HG03558 (cell line): ENCODE data around the gene USP17L19.
"Not testable (repeated sequence)": the region's sequence is repeated elsewhere in the genome, so short reads cannot be mapped to it uniquely, and the experiment has no call there.

Experiments used
- ATAC-seq: cut with Tn5 transposase; IDR thresholded peaks from one replicate; pipeline ENCODE4 v1.9.1; 2021; ENCODE audit warnings: moderate number of reproducible peaks; ENCODE audit not compliant: unreplicated experiment; ENCODE audit errors: extremely low read depth

USP17L19 gene, protein sequence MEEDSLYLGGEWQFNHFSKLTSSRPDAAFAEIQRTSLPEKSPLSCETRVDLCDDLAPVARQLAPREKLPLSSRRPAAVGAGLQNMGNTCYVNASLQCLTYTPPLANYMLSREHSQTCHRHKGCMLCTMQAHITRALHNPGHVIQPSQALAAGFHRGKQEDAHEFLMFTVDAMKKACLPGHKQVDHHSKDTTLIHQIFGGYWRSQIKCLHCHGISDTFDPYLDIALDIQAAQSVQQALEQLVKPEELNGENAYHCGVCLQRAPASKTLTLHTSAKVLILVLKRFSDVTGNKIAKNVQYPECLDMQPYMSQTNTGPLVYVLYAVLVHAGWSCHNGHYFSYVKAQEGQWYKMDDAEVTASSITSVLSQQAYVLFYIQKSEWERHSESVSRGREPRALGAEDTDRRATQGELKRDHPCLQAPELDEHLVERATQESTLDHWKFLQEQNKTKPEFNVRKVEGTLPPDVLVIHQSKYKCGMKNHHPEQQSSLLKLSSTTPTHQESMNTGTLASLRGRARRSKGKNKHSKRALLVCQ

DNA sequence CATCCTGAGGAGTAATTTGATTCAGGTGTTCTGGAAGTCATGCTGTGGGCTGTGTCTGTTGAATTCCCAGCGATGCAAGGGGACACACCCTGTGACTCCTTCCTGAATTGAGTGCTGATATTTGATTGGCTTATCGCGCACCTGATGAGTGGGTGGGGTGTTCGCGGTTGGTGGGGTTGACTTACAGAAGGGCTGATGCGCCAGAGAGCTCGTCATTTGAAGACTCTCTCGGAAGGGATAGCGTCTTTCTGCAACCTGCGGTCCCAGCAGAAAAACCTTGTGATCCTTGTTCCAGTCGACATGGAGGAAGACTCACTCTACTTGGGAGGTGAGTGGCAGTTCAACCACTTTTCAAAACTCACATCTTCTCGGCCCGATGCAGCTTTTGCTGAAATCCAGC lies at the start of gene USP17L19:
USP17L19 (plus strand) TSS at position 301 of the 400 bp plus-strand sequence; CDS start at position 301, 0 bp downstream.
- not testable (repeated sequence) for ATAC-seq

DNA sequence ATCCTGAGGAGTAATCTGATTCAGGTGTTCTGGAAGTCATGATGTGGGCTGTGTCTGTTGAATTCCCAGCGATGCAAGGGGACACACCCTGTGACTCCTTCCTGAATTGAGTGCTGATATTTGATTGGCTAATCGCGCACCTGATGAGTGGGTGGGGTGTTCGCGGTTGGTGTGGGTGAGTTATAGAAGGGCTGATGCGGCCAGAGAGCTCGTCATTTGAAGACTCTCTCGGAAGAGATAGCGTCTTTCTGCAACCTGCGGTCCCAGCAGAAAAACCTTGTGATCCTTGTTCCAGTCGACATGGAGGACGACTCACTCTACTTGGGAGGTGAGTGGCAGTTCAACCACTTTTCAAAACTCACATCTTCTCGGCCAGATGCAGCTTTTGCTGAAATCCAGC lies 42.8 kb upstream of the USP17L19 start, which contains the start of gene USP17L10:
USP17L10 (plus strand) TSS at position 301 of the 400 bp plus-strand sequence; CDS start at position 301, 0 bp downstream.
- not testable (repeated sequence) for ATAC-seq

DNA sequence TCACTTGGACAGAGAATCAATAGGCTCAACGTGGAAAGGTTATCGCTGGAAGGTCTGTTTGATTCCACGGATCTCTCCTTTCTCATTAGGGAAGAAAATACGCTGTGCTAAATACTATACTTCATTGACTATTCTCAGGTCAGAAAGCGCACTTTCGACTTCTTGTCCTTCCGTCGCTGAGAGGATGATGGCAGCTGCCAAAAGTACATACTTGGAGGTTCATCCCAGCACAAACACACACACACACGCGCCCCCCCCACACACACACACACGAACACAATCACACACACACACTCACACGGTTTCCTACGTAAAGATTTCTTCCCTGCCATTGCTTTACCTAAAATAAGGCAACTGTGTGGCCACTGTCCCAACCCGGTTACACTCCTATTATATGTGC lies 38.5 kb upstream of the USP17L19 start:
- not testable (repeated sequence) for ATAC-seq

DNA sequence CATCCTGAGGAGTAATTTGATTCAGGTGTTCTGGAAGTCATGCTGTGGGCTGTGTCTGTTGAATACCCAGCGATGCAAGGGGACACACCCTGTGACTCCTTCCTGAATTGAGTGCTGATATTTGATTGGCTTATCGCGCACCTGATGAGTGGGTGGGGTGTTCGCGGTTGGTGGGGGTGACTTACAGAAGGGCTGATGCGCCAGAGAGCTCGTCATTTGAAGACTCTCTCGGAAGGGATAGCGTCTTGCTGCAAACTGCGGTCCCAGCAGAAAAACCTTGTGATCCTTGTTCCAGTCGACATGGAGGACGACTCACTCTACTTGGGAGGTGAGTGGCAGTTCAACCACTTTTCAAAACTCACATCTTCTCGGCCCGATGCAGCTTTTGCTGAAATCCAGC lies 38.1 kb upstream of the USP17L19 start, which contains the start of gene USP17L11:
USP17L11 (plus strand) TSS at position 301 of the 400 bp plus-strand sequence; CDS start at position 301, 0 bp downstream.
- ATAC-seq, result not testable (repeated sequence)

DNA sequence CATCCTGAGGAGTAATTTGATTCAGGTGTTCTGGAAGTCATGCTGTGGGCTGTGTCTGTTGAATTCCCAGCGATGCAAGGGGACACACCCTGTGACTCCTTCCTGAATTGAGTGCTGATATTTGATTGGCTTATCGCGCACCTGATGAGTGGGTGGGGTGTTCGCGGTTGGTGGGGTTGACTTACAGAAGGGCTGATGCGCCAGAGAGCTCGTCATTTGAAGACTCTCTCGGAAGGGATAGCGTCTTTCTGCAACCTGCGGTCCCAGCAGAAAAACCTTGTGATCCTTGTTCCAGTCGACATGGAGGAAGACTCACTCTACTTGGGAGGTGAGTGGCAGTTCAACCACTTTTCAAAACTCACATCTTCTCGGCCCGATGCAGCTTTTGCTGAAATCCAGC lies 33.3 kb upstream of the USP17L19 start, which contains the start of gene USP17L12:
USP17L12 (plus strand) TSS at position 301 of the 400 bp plus-strand sequence; CDS start at position 301, 0 bp downstream.
- not testable (repeated sequence) for ATAC-seq

GRCh38 chr4:9224596-9224995 lies 28.6 kb upstream of the USP17L19 start, which contains the start of gene USP17L13:
USP17L13 (plus strand) TSS chr4:9224896; CDS start chr4:9224896, 0 bp downstream.
- ATAC-seq, result not testable (repeated sequence)

GRCh38 chr4:9230249-9230648 lies 22.9 kb upstream of the USP17L19 start:
- ATAC-seq, result not testable (repeated sequence)

DNA sequence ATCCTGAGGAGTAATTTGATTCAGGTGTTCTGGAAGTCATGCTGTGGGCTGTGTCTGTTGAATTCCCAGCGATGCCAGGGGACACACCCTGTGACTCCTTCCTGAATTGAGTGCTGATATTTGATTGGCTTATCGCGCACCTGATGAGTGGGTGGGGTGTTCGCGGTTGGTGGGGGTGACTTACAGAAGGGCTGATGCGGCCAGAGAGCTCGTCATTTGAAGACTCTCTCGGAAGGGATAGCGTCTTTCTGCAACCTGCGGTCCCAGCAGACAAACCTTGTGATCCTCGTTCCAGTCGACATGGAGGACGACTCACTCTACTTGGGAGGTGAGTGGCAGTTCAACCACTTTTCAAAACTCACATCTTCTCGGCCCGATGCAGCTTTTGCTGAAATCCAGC lies 19.1 kb upstream of the USP17L19 start, which contains the start of gene USP17L15:
USP17L15 (plus strand) TSS at position 301 of the 400 bp plus-strand sequence; CDS start at position 301, 0 bp downstream.
- ATAC-seq, result not testable (repeated sequence)

GRCh38 chr4:9238461-9238860 lies 14.7 kb upstream of the USP17L19 start:
- ATAC-seq, result not testable (repeated sequence)

DNA sequence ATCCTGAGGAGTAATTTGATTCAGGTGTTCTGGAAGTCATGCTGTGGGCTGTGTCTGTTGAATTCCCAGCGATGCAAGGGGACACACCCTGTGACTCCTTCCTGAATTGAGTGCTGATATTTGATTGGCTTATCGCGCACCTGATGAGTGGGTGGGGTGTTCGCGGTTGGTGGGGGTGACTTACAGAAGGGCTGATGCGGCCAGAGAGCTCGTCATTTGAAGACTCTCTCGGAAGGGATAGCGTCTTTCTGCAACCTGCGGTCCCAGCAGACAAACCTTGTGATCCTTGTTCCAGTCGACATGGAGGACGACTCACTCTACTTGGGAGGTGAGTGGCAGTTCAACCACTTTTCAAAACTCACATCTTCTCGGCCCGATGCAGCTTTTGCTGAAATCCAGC lies 9.6 kb upstream of the USP17L19 start, which contains the start of gene USP17L17:
USP17L17 (plus strand) TSS at position 301 of the 400 bp plus-strand sequence; CDS start at position 301, 0 bp downstream.
- ATAC-seq, result not testable (repeated sequence)

- ATAC-seq, result not testable (repeated sequence)
These were observed 5.1 kb upstream of the USP17L19 start, which contains the start of gene USP17L18 for GRCh38 chr4:9247953-9248680. USP17L18 (plus strand) TSS chr4:9248630; CDS start chr4:9248630, 0 bp downstream.

- not testable (repeated sequence) for ATAC-seq
These were observed 4.6 kb downstream of the USP17L19 start, which contains the start of gene USP17L20 for GRCh38 chr4:9257824-9258223. USP17L20 (plus strand) TSS chr4:9258124; CDS start chr4:9258124, 0 bp downstream.

GRCh38 chr4:9262572-9262971 lies 9.4 kb downstream of the USP17L19 start, which contains the start of gene USP17L21:
USP17L21 (plus strand) TSS chr4:9262872; CDS start chr4:9262872, 0 bp downstream.
- not testable (repeated sequence) for ATAC-seq

- ATAC-seq, result not testable (repeated sequence)
These were observed 14.1 kb downstream of the USP17L19 start, which contains the start of gene USP17L22 for GRCh38 chr4:9267319-9267718. USP17L22 (plus strand) TSS chr4:9267619; CDS start chr4:9267619, 0 bp downstream.

GRCh38 chr4:9271719-9272118 lies 18.5 kb downstream of the USP17L19 start:
- not testable (repeated sequence) for ATAC-seq
